ENCODE results near the gene NKPD1.

Gene NKPD1

DNA sequence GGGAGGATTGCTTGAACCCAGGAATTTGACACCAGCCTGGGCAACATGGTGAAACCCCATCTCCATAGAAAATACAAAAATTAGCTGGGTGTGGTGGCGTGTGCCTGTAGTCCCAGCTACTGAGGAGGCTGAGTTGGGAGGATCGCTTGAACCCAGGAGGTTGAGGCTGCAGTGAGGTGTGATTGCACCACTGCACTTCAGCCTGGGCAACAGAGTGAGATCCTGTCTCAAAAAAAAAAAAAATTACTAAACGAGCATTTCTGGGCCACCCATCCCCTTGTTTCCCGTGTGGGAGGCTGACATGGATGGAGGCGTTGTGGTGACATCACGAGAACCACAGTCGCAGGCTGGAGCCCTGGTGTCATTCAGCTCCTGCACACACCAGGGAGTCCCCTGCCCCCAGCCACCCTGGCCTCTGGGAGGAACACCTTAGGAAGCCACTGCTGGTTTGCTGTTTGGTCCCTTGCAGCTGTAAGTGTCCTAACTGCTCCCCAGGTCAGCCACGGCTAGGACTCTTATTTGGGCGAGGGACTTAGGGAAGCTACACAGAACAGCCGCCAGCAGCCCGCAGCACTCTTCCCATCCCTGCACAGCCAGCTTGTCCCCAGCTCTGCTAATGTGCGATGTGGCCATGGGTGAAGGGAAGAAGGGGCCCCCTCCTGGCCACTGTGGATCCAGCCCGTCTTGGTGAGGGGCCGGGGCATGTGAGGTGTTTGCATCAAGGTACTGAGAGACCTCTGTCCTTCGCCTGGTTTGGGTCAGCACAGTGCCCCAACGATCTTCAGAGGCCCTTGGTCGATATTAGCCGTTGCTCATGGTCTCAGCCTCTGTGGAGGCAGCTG is 12.7 kb downstream of the NKPD1 start:
- no peak overlapping the region for H2AK5ac ChIP-seq (ENCODE audit: low read length, severe bottlenecking)

DNA sequence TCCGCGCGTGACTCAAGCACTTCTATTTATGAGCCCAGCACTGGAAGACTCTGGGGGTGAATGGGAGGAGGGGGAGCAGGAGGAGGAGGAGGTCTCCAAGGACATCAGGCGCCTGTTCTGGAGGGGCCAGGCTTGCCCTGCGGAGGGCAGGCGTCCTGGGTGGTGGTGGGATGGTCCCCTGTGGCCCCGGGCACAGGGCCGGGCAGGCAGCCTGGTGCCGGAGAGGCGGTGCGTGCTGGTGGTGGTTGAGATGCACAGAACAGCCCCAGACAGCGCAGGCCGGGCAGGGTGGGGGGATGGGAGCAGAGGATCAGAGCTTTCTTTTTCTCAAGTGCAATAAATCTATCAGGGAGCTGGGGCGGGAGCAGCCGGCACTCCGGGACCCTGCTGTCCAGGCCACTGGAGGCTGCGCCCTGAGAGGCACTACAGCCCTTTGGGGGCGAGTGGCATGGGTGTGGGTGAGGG is 14.0 kb downstream of the NKPD1 start:
- no peak overlapping the region for H4K91ac ChIP-seq (ENCODE audit: low read length)
- H3K36me3 ChIP-seq (ENCODE audit: control insufficient read depth in 1 of 2, insufficient read depth in 2 of 2, low read depth in 1 of 2, low read length in 2 of 2) = peaks cover 49 to 84% of the 10 kb centered on the region in 2 experiments
- peak overlapping the region; percentile 5 for H4K8ac ChIP-seq (ENCODE audit: low read length)
- H3K4me2 ChIP-seq (ENCODE audit: low read length, poor library complexity, severe bottlenecking) = no peak overlapping the region
- no peak overlapping the region for H3K27ac ChIP-seq (ENCODE audit: low read length, poor library complexity, severe bottlenecking)
- no peak overlapping the region for H3K9ac ChIP-seq (ENCODE audit: low read length)
- WGBS = 72% methylated on average over 17 of the region's 18 CpGs
- H3K14ac ChIP-seq (ENCODE audit: low read length in 2 of 2) = no peak overlapping the region
- no peak overlapping the region for H2BK12ac ChIP-seq (ENCODE audit: low read length in 2 of 2)
- peaks cover 0 to 4% of the 10 kb centered on the region in 2 experiments for H3K27me3 ChIP-seq (ENCODE audit: control insufficient read depth in 1 of 2, insufficient read depth in 1 of 2, low read length in 2 of 2)
- H3K23ac ChIP-seq (ENCODE audit: low read length in 2 of 2) = peak overlapping the region in 1 of 2 experiments; percentile 47
- H3K79me1 ChIP-seq (replicated peaks; ENCODE audit: low read length, poor library complexity, severe bottlenecking) = peaks cover 19% of the 10 kb centered on the region
- no peak for DNase-seq
- H2AFZ ChIP-seq (ENCODE audit: low read depth, low read length) = no peak overlapping the region
- H3K4me3 ChIP-seq (ENCODE audit: insufficient read depth in 1 of 2, low read depth in 1 of 2, low read length in 2 of 2) = no peak overlapping the region
- H3K4ac ChIP-seq (ENCODE audit: low read depth in 1 of 2, low read length in 2 of 2) = no peak overlapping the region
- H2AK5ac ChIP-seq (ENCODE audit: low read length, severe bottlenecking) = no peak overlapping the region
- H3K4me1 ChIP-seq (ENCODE audit: control insufficient read depth, insufficient read depth, low read depth, low read length) = peaks cover 2% of the 10 kb centered on the region
- H2BK5ac ChIP-seq (ENCODE audit: low read depth, low read length, poor library complexity, severe bottlenecking) = no peak overlapping the region
- H3K9me3 ChIP-seq (ENCODE audit: control insufficient read depth, low read length) = peaks cover 2% of the 10 kb centered on the region
- H2BK15ac ChIP-seq (ENCODE audit: low read depth, poor library complexity, severe bottlenecking) = no peak overlapping the region
- H2BK120ac ChIP-seq (ENCODE audit: low read depth, low read length) = no peak overlapping the region
- H3K18ac ChIP-seq (ENCODE audit: low read depth in 1 of 2, low read length in 2 of 2) = no peak overlapping the region

More for the DNA sequence above, 12.7 kb downstream of the NKPD1 start:
- no peak overlapping the region for H4K8ac ChIP-seq (ENCODE audit: low read length)
- no peak overlapping the region for H3K4me2 ChIP-seq (ENCODE audit: low read length, poor library complexity, severe bottlenecking)
- peaks cover 36 to 84% of the 10 kb centered on the region in 2 experiments for H3K36me3 ChIP-seq (ENCODE audit: control insufficient read depth in 1 of 2, insufficient read depth in 2 of 2, low read depth in 1 of 2, low read length in 2 of 2)
- no peak overlapping the region for H3K9ac ChIP-seq (ENCODE audit: low read length)
- DNase-seq = no peak
- H3K79me1 ChIP-seq (replicated peaks; ENCODE audit: low read length, poor library complexity, severe bottlenecking) = peaks cover 9% of the 10 kb centered on the region
- no peak overlapping the region for H2BK12ac ChIP-seq (ENCODE audit: low read length in 2 of 2)
- no peak overlapping the region for H2AFZ ChIP-seq (ENCODE audit: low read depth, low read length)
- no peak overlapping the region for H2BK5ac ChIP-seq (ENCODE audit: low read depth, low read length, poor library complexity, severe bottlenecking)
- peaks cover 8% of the 10 kb centered on the region for H3K4me1 ChIP-seq (ENCODE audit: control insufficient read depth, insufficient read depth, low read depth, low read length)
- H3K27me3 ChIP-seq (ENCODE audit: control insufficient read depth in 1 of 2, insufficient read depth in 1 of 2, low read length in 2 of 2) = peaks cover 3 to 16% of the 10 kb centered on the region in 2 experiments
- H3K4me3 ChIP-seq (ENCODE audit: insufficient read depth in 1 of 2, low read depth in 1 of 2, low read length in 2 of 2) = no peak overlapping the region
- H3K27ac ChIP-seq (ENCODE audit: low read length, poor library complexity, severe bottlenecking) = no peak overlapping the region
- no peak overlapping the region for H3K18ac ChIP-seq (ENCODE audit: low read depth in 1 of 2, low read length in 2 of 2)
- H3K14ac ChIP-seq (ENCODE audit: low read length in 2 of 2) = no peak overlapping the region
- H3K23ac ChIP-seq (ENCODE audit: low read length in 2 of 2) = no peak overlapping the region
- H2BK15ac ChIP-seq (ENCODE audit: low read depth, poor library complexity, severe bottlenecking) = no peak overlapping the region
- no peak overlapping the region for H2BK120ac ChIP-seq (ENCODE audit: low read depth, low read length)
- H3K9me3 ChIP-seq (ENCODE audit: control insufficient read depth, low read length) = peaks cover 2% of the 10 kb centered on the region
- no peak overlapping the region for H4K91ac ChIP-seq (ENCODE audit: low read length)
- no peak overlapping the region for H3K4ac ChIP-seq (ENCODE audit: low read depth in 1 of 2, low read length in 2 of 2)
- 85% methylated on average over 17 of the region's 18 CpGs for WGBS

DNA sequence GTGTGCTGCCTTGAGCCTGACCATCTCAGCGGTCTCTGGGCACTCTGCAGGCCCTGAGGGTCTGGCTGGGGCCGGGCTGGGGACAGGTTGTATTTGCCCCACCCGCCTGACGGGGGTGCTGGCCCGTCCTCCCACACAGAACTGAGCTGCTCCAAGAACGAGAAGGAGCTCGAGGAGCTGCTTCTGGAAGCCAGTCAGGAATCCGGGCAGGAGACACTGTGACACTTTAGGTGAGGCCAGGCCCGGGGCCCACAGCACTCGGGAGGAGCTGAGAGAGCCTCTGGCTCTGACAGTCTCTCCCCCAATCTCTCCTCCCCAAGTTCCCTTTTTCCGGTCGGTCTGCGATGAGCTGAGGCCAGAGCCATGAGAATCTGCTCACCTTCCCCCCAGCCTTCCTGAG is 14.5 kb downstream of the NKPD1 start:
- H3K18ac ChIP-seq (ENCODE audit: low read depth in 1 of 2, low read length in 2 of 2) = no peak overlapping the region
- no peak overlapping the region for H2AFZ ChIP-seq (ENCODE audit: low read depth, low read length)
- peak overlapping the region; percentile 5 for H4K8ac ChIP-seq (ENCODE audit: low read length)
- H3K4me3 ChIP-seq (ENCODE audit: insufficient read depth in 1 of 2, low read depth in 1 of 2, low read length in 2 of 2) = no peak overlapping the region
- no peak overlapping the region for H4K91ac ChIP-seq (ENCODE audit: low read length)
- peaks cover 53 to 88% of the 10 kb centered on the region in 2 experiments for H3K36me3 ChIP-seq (ENCODE audit: control insufficient read depth in 1 of 2, insufficient read depth in 2 of 2, low read depth in 1 of 2, low read length in 2 of 2)
- 68% methylated on average over 12 of the region's 13 CpGs for WGBS
- H3K9me3 ChIP-seq (ENCODE audit: control insufficient read depth, low read length) = peaks cover 2% of the 10 kb centered on the region
- H2BK120ac ChIP-seq (ENCODE audit: low read depth, low read length) = no peak overlapping the region
- H2BK12ac ChIP-seq (ENCODE audit: low read length in 2 of 2) = no peak overlapping the region
- H3K27ac ChIP-seq (ENCODE audit: low read length, poor library complexity, severe bottlenecking) = no peak overlapping the region
- H3K4me2 ChIP-seq (ENCODE audit: low read length, poor library complexity, severe bottlenecking) = no peak overlapping the region
- H2BK15ac ChIP-seq (ENCODE audit: low read depth, poor library complexity, severe bottlenecking) = no peak overlapping the region
- H2BK5ac ChIP-seq (ENCODE audit: low read depth, low read length, poor library complexity, severe bottlenecking) = no peak overlapping the region
- peak overlapping the region in 1 of 2 experiments; percentile 47 for H3K23ac ChIP-seq (ENCODE audit: low read length in 2 of 2)
- H3K14ac ChIP-seq (ENCODE audit: low read length in 2 of 2) = no peak overlapping the region
- H3K27me3 ChIP-seq (ENCODE audit: control insufficient read depth in 1 of 2, insufficient read depth in 1 of 2, low read length in 2 of 2) = no peaks in the 10 kb centered on the region
- peaks cover 2% of the 10 kb centered on the region for H3K4me1 ChIP-seq (ENCODE audit: control insufficient read depth, insufficient read depth, low read depth, low read length)
- H3K79me1 ChIP-seq (replicated peaks; ENCODE audit: low read length, poor library complexity, severe bottlenecking) = peaks cover 24% of the 10 kb centered on the region
- H3K9ac ChIP-seq (ENCODE audit: low read length) = no peak overlapping the region
- no peak overlapping the region for H3K4ac ChIP-seq (ENCODE audit: low read depth in 1 of 2, low read length in 2 of 2)
- no peak for DNase-seq
- no peak overlapping the region for H2AK5ac ChIP-seq (ENCODE audit: low read length, severe bottlenecking)

DNA sequence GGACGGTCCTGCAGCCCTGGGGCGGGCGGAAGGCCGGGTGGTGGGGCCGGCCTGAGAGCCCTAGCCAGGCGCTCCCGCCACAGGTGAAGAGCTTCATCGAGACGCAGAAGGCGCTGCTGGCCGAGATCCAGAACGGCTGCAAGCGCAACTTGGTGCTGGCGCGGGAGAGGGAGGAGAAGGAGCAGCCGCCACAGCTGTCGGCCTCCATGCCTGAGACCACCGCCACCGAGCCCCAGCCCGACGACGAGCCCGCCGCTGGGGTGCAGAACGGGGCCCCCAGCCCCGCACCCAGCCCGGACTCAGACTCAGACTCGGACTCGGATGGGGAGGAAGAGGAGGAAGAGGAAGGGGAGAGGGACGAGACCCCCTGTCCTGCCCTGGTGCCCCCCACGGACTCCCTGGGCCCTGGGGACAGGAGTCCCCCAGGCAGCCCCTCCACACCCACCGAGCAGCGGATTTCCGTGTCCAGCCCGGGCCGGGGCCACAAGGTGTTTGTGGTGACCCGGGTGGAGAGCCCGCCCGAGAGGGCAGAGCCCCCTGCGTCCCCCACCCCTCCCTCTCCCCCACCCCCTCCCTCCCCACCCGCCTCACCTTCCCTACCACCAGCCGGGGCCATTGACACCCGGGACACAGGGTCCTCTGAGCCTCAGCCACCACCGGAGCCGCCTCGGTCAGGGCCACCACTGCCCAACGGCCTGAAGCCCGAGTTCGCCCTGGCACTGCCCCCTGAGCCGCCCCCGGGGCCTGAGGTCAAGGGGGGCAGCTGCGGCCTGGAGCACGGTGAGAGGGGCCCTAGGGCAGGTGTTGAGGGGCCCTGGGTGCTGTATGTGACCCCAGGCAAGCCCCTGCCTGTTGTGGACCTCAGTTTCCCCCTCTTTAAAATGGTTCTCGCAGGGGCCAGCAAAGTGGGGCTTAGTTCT is 15.3 kb downstream of the NKPD1 start:
- no peak overlapping the region for H2AK5ac ChIP-seq (ENCODE audit: low read length, severe bottlenecking)
- H2BK5ac ChIP-seq (ENCODE audit: low read depth, low read length, poor library complexity, severe bottlenecking) = no peak overlapping the region
- peak overlapping the region in 1 of 2 experiments; percentile 40 for H2BK12ac ChIP-seq (ENCODE audit: low read length in 2 of 2)
- H3K27ac ChIP-seq (ENCODE audit: low read length, poor library complexity, severe bottlenecking) = no peak overlapping the region
- H3K23ac ChIP-seq (ENCODE audit: low read length in 2 of 2) = no peak overlapping the region
- H3K9ac ChIP-seq (ENCODE audit: low read length) = no peak overlapping the region
- no peak overlapping the region for H2BK15ac ChIP-seq (ENCODE audit: low read depth, poor library complexity, severe bottlenecking)
- no peaks in the 10 kb centered on the region for H3K27me3 ChIP-seq (ENCODE audit: control insufficient read depth in 1 of 2, insufficient read depth in 1 of 2, low read length in 2 of 2)
- no peak overlapping the region for H3K14ac ChIP-seq (ENCODE audit: low read length in 2 of 2)
- H3K4ac ChIP-seq (ENCODE audit: low read depth in 1 of 2, low read length in 2 of 2) = no peak overlapping the region
- H2AFZ ChIP-seq (ENCODE audit: low read depth, low read length) = no peak overlapping the region
- no peak overlapping the region for H3K4me2 ChIP-seq (ENCODE audit: low read length, poor library complexity, severe bottlenecking)
- H4K91ac ChIP-seq (ENCODE audit: low read length) = no peak overlapping the region
- no peak overlapping the region for H2BK120ac ChIP-seq (ENCODE audit: low read depth, low read length)
- H3K18ac ChIP-seq (ENCODE audit: low read depth in 1 of 2, low read length in 2 of 2) = no peak overlapping the region
- peaks cover 56 to 91% of the 10 kb centered on the region in 2 experiments for H3K36me3 ChIP-seq (ENCODE audit: control insufficient read depth in 1 of 2, insufficient read depth in 2 of 2, low read depth in 1 of 2, low read length in 2 of 2)
- H4K8ac ChIP-seq (ENCODE audit: low read length) = no peak overlapping the region
- WGBS = 95% methylated on average over 28 of the region's 54 CpGs
- H3K79me1 ChIP-seq (replicated peaks; ENCODE audit: low read length, poor library complexity, severe bottlenecking) = peaks cover 30% of the 10 kb centered on the region
- peaks cover 2% of the 10 kb centered on the region for H3K9me3 ChIP-seq (ENCODE audit: control insufficient read depth, low read length)
- no peak for DNase-seq
- no peaks in the 10 kb centered on the region for H3K4me1 ChIP-seq (ENCODE audit: control insufficient read depth, insufficient read depth, low read depth, low read length)
- H3K4me3 ChIP-seq (ENCODE audit: insufficient read depth in 1 of 2, low read depth in 1 of 2, low read length in 2 of 2) = no peak overlapping the region
